Inflammatory macrophage (primary cell): ENCODE results near the gene WDR26.
"Not testable (repeated sequence)": the region's sequence is repeated elsewhere in the genome, so short reads cannot be mapped to it uniquely, and the experiment has no call there.

ENCODE experiments used
- DNase-seq, 2 donors: peaks; one replicate each; pipeline ENCODE4 v3.0.0-alpha.2; 2020 to 2022

The WDR26 gene

GRCh38 chr1:224392411-224393249 is 42.0 kb downstream of the WDR26 start:
- DNase-seq, result no peak

DNA sequence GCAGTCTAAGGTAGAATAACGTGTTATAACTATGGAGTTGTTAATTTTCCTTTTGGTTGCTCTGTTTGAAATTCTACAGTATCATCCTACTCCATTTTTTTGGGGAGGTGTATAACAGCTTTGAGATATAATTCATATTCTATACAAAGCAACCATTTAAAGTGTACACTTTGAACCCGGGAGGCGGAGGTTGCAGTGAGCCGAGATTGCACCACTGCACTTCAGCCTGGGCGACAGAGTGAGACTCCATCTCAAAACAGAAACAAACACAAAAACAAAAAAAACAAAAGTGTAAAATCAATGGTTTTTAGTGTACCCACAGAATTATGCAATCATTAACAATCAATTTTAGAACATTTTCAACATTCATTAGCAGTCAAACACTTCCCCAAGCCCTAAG is 44.1 kb downstream of the WDR26 start:
- no peak for DNase-seq

- DNase-seq, result no peak
Observed at GRCh38 chr1:224387943-224388342, 46.7 kb downstream of the WDR26 start.

DNA sequence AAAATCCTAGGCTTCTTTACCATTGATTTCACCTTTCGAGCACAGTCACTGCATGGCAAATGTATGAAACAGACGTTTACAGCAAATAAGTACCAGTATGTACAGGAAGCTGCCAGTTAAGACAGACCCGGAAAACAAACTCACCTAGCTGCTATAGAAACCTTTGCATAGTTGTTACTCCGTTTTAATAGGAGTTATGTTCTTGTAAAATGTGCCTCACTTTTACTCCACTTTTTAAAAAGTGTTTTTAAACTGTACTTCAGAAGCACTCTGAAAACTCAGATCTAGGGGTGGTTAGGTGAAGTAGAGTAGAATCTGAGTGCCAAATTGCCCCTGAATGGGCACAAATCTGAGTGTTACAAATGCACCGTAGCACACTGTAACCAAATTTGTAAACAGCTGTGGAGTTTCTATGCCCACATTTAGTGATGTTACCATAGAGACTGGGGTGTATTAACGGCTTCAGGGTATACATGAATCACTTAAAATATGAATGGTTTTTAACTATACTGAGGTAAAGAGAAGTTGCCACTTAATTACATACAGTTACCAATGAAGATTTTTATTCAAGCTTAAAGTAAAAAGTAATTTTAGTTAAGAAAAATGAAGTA is 47.2 kb downstream of the WDR26 start:
- no peak for DNase-seq

- DNase-seq, result peak; percentile 22 to 49
Observed at GRCh38 chr1:224383218-224383617, 51.4 kb downstream of the WDR26 start.

DNA sequence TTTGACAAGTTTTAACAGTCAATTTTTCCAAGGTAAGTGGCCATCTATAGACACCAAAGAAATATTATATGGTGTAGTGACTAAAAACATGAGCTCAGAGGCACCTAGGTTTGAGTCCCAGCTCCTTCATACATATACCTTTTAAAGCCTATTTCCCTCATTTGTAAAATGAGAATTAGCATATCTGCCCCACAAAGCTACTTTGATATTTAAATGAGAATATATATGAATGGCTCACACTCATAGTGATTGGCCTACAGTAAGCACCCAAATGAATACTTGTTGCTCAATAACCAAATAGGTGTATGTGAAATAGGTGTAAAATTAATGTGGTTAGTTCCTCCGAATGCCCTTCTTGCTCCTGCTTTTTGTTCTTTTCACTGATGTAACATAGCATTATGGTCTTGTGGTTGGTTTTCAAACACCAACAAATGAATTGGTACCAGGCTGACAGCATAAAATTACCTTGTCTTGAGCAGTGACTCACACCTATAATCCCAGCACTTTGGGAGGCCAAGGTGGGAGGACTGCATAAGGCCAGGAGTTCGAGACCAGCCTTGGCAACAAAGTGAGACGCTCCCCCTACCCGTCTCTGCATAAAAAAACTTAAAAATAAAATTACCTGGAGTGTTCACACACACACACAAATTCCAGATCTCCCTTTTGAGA is 52.6 kb downstream of the WDR26 start:
- DNase-seq, result no peak

GRCh38 chr1:224380003-224380402 is 54.6 kb downstream of the WDR26 start:
- DNase-seq, result peak; percentile 86 to 89

- peak; percentile 23 to 26 for DNase-seq
Observed at GRCh38 chr1:224378855-224379631, 55.6 kb downstream of the WDR26 start.

DNA sequence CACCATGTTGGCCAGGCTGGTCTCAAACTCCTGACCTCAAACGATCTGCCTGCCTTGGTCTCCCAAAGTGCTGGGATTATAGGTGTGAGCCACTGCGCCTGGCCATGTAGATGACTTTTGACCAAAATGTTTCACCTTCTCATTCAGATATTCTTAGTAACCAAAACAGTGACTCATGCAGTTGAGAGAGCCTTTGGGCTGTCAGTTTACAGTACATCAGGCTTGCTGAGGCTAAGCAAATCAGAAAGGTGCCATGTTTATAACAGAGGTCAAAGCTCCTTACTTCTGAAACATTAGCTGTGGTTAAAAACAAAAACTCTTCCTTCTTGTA is 57.0 kb downstream of the WDR26 start:
- DNase-seq, result peak in 1 of 2 donors; percentile 25

- no peak for DNase-seq
Observed at GRCh38 chr1:224375059-224375458, 59.5 kb downstream of the WDR26 start.

GRCh38 chr1:224373008-224373590 is 61.5 kb downstream of the WDR26 start:
- DNase-seq, result no peak

- DNase-seq, result no peak
Observed at GRCh38 chr1:224368409-224368808, 66.2 kb downstream of the WDR26 start.

DNA sequence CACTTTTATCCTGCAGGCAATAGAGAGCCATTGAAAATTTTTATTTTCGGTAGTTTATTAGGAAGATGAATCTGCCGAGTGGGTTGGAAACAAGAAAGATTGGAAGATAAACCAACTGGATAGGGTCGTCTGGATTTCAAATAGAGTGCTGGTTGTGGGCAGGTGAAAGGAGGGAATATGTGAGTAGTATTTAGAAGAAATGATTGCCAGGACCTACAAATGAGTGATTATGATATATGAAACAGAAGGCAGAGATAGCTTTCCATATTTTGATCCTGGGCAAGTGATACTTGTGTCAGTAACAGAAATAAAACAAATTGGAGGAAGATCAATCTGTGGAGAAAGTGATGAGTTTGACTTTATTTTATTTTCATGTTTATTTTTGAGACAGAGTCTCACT is 75.4 kb downstream of the WDR26 start:
- DNase-seq, result no peak

- DNase-seq, result peak; percentile 65 to 82
Observed at GRCh38 chr1:224358237-224358636, 76.4 kb downstream of the WDR26 start.

DNA sequence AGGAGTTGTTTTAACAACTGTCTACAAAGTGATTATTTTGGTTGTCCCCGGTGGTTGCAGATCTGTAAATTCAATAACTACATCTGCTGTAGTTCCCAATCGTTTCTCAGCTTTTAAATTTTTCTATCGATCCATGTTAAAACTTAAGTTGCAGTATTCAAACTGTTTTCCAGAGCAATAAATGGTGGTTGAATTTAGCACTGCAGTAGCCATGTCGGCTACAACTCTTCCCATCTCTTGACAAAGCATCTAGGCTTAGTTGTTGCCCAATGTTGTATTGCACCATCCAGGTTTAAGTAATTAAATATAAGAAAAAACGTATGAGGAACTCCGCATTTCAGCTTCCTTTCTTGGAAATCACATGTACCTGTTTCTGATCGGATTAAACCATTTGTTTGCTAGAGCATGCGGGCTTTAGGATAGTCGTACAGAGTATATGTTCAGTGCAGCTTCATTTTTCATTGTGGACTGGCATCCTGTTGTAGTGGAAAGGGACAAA is 76.9 kb downstream of the WDR26 start:
- DNase-seq, result peak; percentile 88 to 96

GRCh38 chr1:224356685-224357625 is 77.6 kb downstream of the WDR26 start, which contains the start of gene CNIH4:
Gene CNIH4 (plus strand): TSS chr1:224356879. CDS start chr1:224356925, 46 bp downstream.
- DNase-seq, result peak; percentile 94 to 95

DNA sequence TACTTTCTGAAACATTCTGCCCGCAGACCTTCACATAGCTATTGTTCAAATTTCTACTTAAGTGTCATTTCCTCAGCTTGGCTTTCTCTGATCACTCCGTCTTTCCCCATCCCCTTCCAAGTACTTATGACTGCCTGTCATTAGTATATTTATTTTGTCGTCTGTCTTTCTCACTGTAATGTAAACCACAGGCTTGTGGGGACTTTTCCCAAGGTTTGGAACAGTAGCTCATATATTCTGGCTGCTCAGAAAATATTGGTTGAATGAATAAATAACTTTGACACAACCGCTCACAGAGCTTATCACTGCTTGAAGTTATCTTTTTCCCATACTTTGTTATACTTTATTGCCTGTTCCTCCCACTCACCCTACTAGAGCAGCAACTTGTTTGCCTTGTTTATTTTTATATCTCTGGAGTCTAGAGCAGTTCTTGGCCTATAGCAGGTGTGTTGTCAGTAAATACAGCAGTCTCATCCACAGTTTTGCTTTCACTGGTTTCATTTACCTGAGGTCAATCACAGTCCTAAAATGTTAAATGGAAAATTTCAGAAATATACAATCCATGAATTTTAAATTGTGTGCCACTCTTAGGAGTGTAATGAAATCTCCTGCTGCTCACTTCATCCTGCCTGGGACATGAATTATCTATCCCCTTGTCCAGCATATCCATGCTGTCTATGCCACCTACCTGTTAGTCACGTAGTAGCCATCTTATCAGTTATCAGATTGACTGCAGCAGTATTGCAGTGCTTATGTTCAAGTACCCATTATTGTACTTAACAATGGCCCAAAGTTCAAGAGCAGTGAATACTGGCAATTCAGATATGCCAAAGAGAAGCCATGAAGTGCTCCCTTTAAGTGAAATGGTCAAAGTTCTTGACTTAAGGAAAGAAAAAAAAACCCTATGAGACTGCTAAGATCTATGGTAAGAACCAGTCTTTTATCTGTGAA is 80.3 kb downstream of the WDR26 start:
- no peak for DNase-seq

DNA sequence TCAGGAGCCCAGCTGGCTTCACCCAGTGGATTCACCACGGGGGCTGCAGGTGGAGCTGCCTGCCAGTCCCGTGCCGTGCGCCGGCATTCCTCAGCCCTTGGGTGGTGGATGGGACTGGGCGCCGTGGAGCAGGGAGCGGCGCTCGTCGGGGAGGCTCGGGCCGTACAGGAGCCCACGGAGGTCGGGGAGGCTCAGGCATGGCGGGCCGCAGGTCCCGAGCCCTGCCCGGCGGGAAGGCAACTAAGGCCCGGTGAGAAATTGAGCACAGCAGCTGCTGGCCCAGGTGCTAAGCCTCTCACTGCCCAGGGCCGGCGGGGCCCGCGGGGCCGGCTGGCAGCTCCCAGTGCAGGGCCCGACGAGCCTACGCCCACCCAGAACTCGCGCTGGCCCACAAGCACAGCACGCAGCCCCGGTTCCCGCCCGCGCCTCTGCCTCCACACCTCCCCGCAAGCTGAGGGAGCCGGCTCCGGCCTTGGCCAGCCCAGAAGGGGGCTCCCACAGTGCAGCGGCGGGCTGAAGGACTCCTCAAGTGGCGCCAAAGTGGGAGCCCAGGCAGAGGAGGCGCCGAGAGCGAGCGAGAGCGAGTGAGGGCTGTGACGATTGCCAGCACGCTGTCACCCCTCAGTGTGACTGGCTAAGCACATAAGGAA is 82.0 kb downstream of the WDR26 start:
- DNase-seq, result not testable (repeated sequence)

- DNase-seq, result not testable (repeated sequence)
Observed at GRCh38 chr1:224349716-224350115, 84.9 kb downstream of the WDR26 start.
